MCF 10A (cell line): ENCODE results near the gene MMGT1. TPM values are rescaled to one million over a fixed set of nuclear protein-coding genes. Genes with fewer than 3 reads are reported as not detected.

Experiments used
- BruUV-seq: library from RNA; stranded (reverse); fragments of 400-500 nt; replicated peaks from 2 replicates; lab custom pipeline; 2021; lab: Mats Ljungman, UMichigan
- CTCF ChIA-PET: fragments of 300-600 bp; sonication (Branson Sonifier 250); formaldehyde crosslinking; extraction: SDS; loops from one replicate; lab custom pipeline; 2021; ENCODE audit warnings: antibody characterized with exemption, inconsistent platforms; lab: Yijun Ruan, JAX
- POLR2A ChIA-PET: fragments of 300-600, 350-650 bp; sonication (Branson Sonifier 250); formaldehyde crosslinking; extraction: SDS; loops from one replicate; lab custom pipeline; 2020; ENCODE audit warnings: antibody characterized with exemption, inconsistent platforms; lab: Yijun Ruan, JAX
- DNase-seq: peaks from one replicate; pipeline ENCODE4 v3.0.0-alpha.2; 2018; ENCODE audit not compliant: unreplicated experiment
- H3K27ac Mint-ChIP-seq: one replicate; pipeline ENCODE4 v1.8.0; 2022; ENCODE audit warnings: mild to moderate bottlenecking, low read depth, mixed read lengths; ENCODE audit not compliant: unreplicated experiment
- H3K27me3 Mint-ChIP-seq: one replicate; pipeline ENCODE4 v1.8.0; 2022; ENCODE audit warnings: mixed read lengths; ENCODE audit not compliant: insufficient read depth, unreplicated experiment
- H3K36me3 Mint-ChIP-seq: one replicate; pipeline ENCODE4 v1.8.0; 2022; ENCODE audit warnings: mild to moderate bottlenecking, moderate library complexity, mixed read lengths; ENCODE audit not compliant: insufficient read depth, unreplicated experiment
- H3K4me1 Mint-ChIP-seq: one replicate; pipeline ENCODE4 v1.8.0; 2022; ENCODE audit warnings: mixed read lengths; ENCODE audit not compliant: insufficient read depth, unreplicated experiment
- H3K4me3 Mint-ChIP-seq: one replicate; pipeline ENCODE4 v1.8.0; 2022; ENCODE audit warnings: mild to moderate bottlenecking, moderate library complexity, mixed read lengths; ENCODE audit not compliant: unreplicated experiment
- H3K9me3 Mint-ChIP-seq: one replicate; pipeline ENCODE4 v1.8.0; 2022; ENCODE audit warnings: mixed read lengths; ENCODE audit not compliant: unreplicated experiment
- CTCF ChIP-seq: fragments of 200-600 bp; IDR thresholded peaks from one replicate; pipeline ENCODE4 v1.8.0; 2022; ENCODE audit warnings: antibody characterized with exemption, mild to moderate bottlenecking; ENCODE audit not compliant: unreplicated experiment
- intact Hi-C: fragments of 100-400 bp; cut with micrococcal nuclease; formaldehyde crosslinking; loops from 2 replicates; pipeline ENCODE4 v1.14.1; 2022
- total RNA-seq: library from RNA; stranded (reverse); gene quantifications from 2 replicates; pipeline ENCODE4 v1.2.3, GENCODE V29; 2022

The MMGT1 gene
- total RNA-seq, 1 experiment from 2014 or later = 24.1 TPM

DNA sequence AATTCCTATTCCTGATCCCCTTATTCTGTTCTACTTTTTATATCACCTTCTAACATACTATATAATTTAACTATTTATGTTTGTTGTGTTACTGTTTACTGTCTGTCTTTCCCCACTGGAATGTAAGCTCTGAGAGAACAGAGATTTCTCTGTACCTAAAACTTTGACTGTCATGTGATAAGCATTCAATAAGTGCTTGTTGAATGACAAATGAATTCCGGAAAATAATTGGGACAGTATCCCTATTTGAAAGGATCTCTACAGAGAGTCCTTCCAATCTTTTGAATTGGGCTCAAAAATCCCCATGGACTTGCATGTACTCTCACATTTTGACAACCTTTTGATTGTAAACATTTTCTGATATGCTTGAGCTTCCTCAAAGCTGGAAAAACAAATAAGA is 1.6 kb upstream of the MMGT1 start:
- no peaks in the 10 kb centered on the region for H3K9me3 Mint-ChIP-seq
- peaks cover 65% of the 10 kb centered on the region for H3K27me3 Mint-ChIP-seq
- peaks cover 7% of the 10 kb centered on the region for H3K4me1 Mint-ChIP-seq
- BruUV-seq = no TSS peak
- no peak for TF ChIP-seq CTCF
- no peak overlapping the region for H3K4me3 Mint-ChIP-seq
- DNase-seq = no peak
- ChIA-PET POLR2A (interaction anchor here (0.7 to 2.8 kb wide), 3 partner anchors 9 to 301 kb away, joined by 3 to 35 read pairs (median 4); partner anchors contain the start of gene SLC9A6), CTCF (no interaction called here)
- intact Hi-C loops = no loop called here
- H3K27ac Mint-ChIP-seq = no peak overlapping the region
- H3K36me3 Mint-ChIP-seq = no peaks in the 10 kb centered on the region

DNA sequence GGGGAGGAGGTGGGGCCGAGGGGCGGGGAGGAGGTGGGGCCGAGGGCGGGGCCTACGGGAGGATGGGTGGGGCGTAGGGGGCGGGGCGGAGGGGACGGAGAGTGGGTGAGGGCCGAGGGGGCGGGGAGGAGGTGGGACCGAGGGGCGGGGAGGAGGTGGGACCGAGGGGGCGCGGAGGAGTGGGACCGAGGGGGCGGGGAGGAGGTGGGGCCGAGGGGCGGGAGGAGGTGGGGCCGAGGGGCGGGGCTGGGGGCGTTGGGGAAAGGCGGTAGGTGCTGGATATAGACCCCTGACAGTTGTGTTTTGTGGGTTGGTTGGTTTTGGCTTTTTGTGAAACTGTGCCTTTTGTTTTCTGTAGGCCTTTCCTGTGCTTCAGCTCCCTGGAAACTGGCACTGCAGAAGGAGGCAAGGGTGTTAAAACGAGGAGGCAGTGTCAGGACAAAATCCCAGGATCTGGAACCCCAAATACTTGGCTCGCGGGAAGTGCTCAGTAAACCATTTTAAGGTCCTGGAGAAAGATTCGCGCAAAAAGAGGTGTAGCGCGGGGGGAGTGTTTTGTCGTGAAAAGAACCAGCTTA is 580 bp upstream of the MMGT1 start:
- intact Hi-C loops = no loop called here
- peaks cover 7% of the 10 kb centered on the region for H3K4me1 Mint-ChIP-seq
- peak; percentile 55 for DNase-seq
- H3K36me3 Mint-ChIP-seq = peaks cover 6% of the 10 kb centered on the region
- TF ChIP-seq CTCF = no peak
- ChIA-PET CTCF (interaction anchor here (0.6 to 1.1 kb wide), 2 partner anchors 35 to 188 kb away, joined by 3 to 4 read pairs; no protein-coding TSS in a partner anchor), POLR2A (interaction anchor here (0.6 to 2.8 kb wide), 9 partner anchors 10 to 906 kb away, joined by 3 to 35 read pairs (median 3); partner anchors contain the start of genes RBMX and SLC9A6)
- no TSS peak for BruUV-seq
- H3K27me3 Mint-ChIP-seq = peaks cover 60% of the 10 kb centered on the region
- H3K9me3 Mint-ChIP-seq = no peaks in the 10 kb centered on the region
- H3K27ac Mint-ChIP-seq = no peak overlapping the region
- H3K4me3 Mint-ChIP-seq = peak overlapping the region; percentile 32

GRCh38 chrX:135973025-135973547 is 702 bp downstream of the MMGT1 start:
- BruUV-seq = no TSS peak
- peak; percentile 29 for DNase-seq
- peaks cover 47% of the 10 kb centered on the region for H3K27me3 Mint-ChIP-seq

More at GRCh38 chrX:135973025-135973547, 702 bp downstream of the MMGT1 start:
- no peaks in the 10 kb centered on the region for H3K9me3 Mint-ChIP-seq
- CTCF ChIA-PET = interaction anchor here (0.9 kb wide), 2 partner anchors 341 to 347 kb away, joined by 3 read pairs; no protein-coding TSS in a partner anchor
- no peak for TF ChIP-seq CTCF
- POLR2A ChIA-PET = interaction anchor here (0.7 to 2.8 kb wide), 8 partner anchors 9 to 908 kb away, joined by 3 to 35 read pairs (median 3); partner anchors contain the start of genes RBMX and SLC9A6
- intact Hi-C loops = no loop called here
- H3K36me3 Mint-ChIP-seq = peaks cover 10% of the 10 kb centered on the region
- peaks cover 7% of the 10 kb centered on the region for H3K4me1 Mint-ChIP-seq
- H3K4me3 Mint-ChIP-seq = peak overlapping the region; percentile 98
- peak overlapping the region; percentile 99 for H3K27ac Mint-ChIP-seq
